HG03575 (cell line): ENCODE data around the gene ZNF503.
"Not testable (repeated sequence)": the region's sequence is repeated elsewhere in the genome, so short reads cannot be mapped to it uniquely, and the experiment has no call there.

Experiments
- ATAC-seq: cut with Tn5 transposase; IDR thresholded peaks from one replicate; pipeline ENCODE4 v1.9.1; 2021; ENCODE audit not compliant: unreplicated experiment, insufficient number of reproducible peaks, low FRiP score; ENCODE audit errors: extremely low read depth

Gene ZNF503

GRCh38 chr10:75369838-75370237, 31.7 kb downstream of the ZNF503 start:
- not testable (repeated sequence) for ATAC-seq

- ATAC-seq, result no peak
Measured at GRCh38 chr10:75367901-75368300, 33.7 kb downstream of the ZNF503 start.

GRCh38 chr10:75367021-75367487, 34.5 kb downstream of the ZNF503 start:
- no peak for ATAC-seq

GRCh38 chr10:75363431-75363830, 38.1 kb downstream of the ZNF503 start:
- no peak for ATAC-seq

- ATAC-seq, result not testable (repeated sequence)
Measured at GRCh38 chr10:75359876-75360275, 41.7 kb downstream of the ZNF503 start.

- no peak for ATAC-seq
Measured at GRCh38 chr10:75358835-75359421, 42.6 kb downstream of the ZNF503 start.

- no peak for ATAC-seq
Measured at GRCh38 chr10:75358132-75358531, 43.4 kb downstream of the ZNF503 start.

- ATAC-seq, result no peak
Measured at GRCh38 chr10:75357500-75357899, 44.1 kb downstream of the ZNF503 start.

GRCh38 chr10:75356484-75356883, 45.1 kb downstream of the ZNF503 start:
- ATAC-seq, result no peak

GRCh38 chr10:75355706-75356105, 45.9 kb downstream of the ZNF503 start:
- ATAC-seq, result no peak

- no peak for ATAC-seq
Measured at GRCh38 chr10:75353183-75353582, 48.4 kb downstream of the ZNF503 start.

- no peak for ATAC-seq
Measured at GRCh38 chr10:75352650-75353049, 48.9 kb downstream of the ZNF503 start.

GRCh38 chr10:75351637-75352036, 49.9 kb downstream of the ZNF503 start:
- no peak for ATAC-seq

GRCh38 chr10:75350791-75351190, 50.8 kb downstream of the ZNF503 start:
- no peak for ATAC-seq
